ENCODE results near the gene UBR3.

GRCh38 chr2:169999054-169999453, 171.8 kb downstream of the UBR3 start:
- no peak for TF ChIP-seq EZH2phosphoT487 (IDR thresholded peaks at IDR 0.05; ENCODE audit: low read length)
- TF ChIP-seq CTCF (IDR thresholded peaks at IDR 0.05; ENCODE audit: low read length) = no peak
- TF ChIP-seq EZH2 (optimal IDR thresholded peaks at IDR 0.05; ENCODE audit: low read depth, low read length) = no peak

All from MM.1S (cell line).